ENCODE measurements around the gene CP. TPM values are rescaled to one million over a fixed set of nuclear protein-coding genes. Genes with fewer than 3 reads are reported as not detected.

CP gene
- total and polyA plus RNA-seq, 2 experiments from 2014 or later = 0.12 TPM; not detected in 1

- no peaks in the 10 kb centered on the region for H3K27me3 ChIP-seq
- H3K36me3 ChIP-seq = no peaks in the 10 kb centered on the region
- H3K4me3 ChIP-seq = no peak overlapping the region
- no peak for DNase-seq (ENCODE audit: low read depth in 1 of 2, low spot score in 1 of 2)
- no peak overlapping the region for H3K27ac ChIP-seq
- peaks cover 8% of the 10 kb centered on the region for H3K4me1 ChIP-seq (ENCODE audit: low read depth)
- no peaks in the 10 kb centered on the region for H3K9me3 ChIP-seq (ENCODE audit: low read depth)
- no peak for TF ChIP-seq CTCF (IDR thresholded peaks at IDR 0.05; ENCODE audit: low read depth, low read length)
Measured at GRCh38 chr3:149235599-149236424, 14.2 kb upstream of the CP start.

GRCh38 chr3:149234671-149235245, 13.1 kb upstream of the CP start:
- Histone ChIP-seq H3K4me3 (no peak overlapping the region), H3K27ac (no peak overlapping the region), H3K36me3 (no peaks in the 10 kb centered on the region), H3K9me3 (ENCODE audit: low read depth) (no peaks in the 10 kb centered on the region), H3K27me3 (no peaks in the 10 kb centered on the region), H3K4me1 (ENCODE audit: low read depth) (peaks cover 8% of the 10 kb centered on the region)
- DNase-seq (ENCODE audit: low read depth in 1 of 2, low spot score in 1 of 2) = peak in 1 of 2 donors; percentile 18
- no peak for TF ChIP-seq CTCF (IDR thresholded peaks at IDR 0.05; ENCODE audit: low read depth, low read length)

GRCh38 chr3:149233323-149233722, 11.7 kb upstream of the CP start:
- Histone ChIP-seq H3K9me3 (ENCODE audit: low read depth) (no peaks in the 10 kb centered on the region), H3K27me3 (no peaks in the 10 kb centered on the region), H3K27ac (no peak overlapping the region), H3K4me3 (no peak overlapping the region), H3K36me3 (no peaks in the 10 kb centered on the region), H3K4me1 (ENCODE audit: low read depth) (peaks cover 8% of the 10 kb centered on the region)
- no peak for TF ChIP-seq CTCF (IDR thresholded peaks at IDR 0.05; ENCODE audit: low read depth, low read length)
- DNase-seq (ENCODE audit: low read depth in 1 of 2, low spot score in 1 of 2) = no peak

GRCh38 chr3:149231871-149232270, 10.2 kb upstream of the CP start:
- H3K27ac ChIP-seq = no peak overlapping the region
- H3K4me1 ChIP-seq (ENCODE audit: low read depth) = peaks cover 8% of the 10 kb centered on the region
- no peaks in the 10 kb centered on the region for H3K27me3 ChIP-seq
- no peak overlapping the region for H3K4me3 ChIP-seq
- DNase-seq (ENCODE audit: low read depth in 1 of 2, low spot score in 1 of 2) = no peak
- no peaks in the 10 kb centered on the region for H3K9me3 ChIP-seq (ENCODE audit: low read depth)
- H3K36me3 ChIP-seq = no peaks in the 10 kb centered on the region
- TF ChIP-seq CTCF (IDR thresholded peaks at IDR 0.05; ENCODE audit: low read depth, low read length) = no peak

- H3K9me3 ChIP-seq (ENCODE audit: low read depth) = no peaks in the 10 kb centered on the region
- peaks cover 9% of the 10 kb centered on the region for H3K4me1 ChIP-seq (ENCODE audit: low read depth)
- no peaks in the 10 kb centered on the region for H3K27me3 ChIP-seq
- H3K4me3 ChIP-seq = no peak overlapping the region
- no peaks in the 10 kb centered on the region for H3K36me3 ChIP-seq
- H3K27ac ChIP-seq = no peak overlapping the region
- no peak for DNase-seq (ENCODE audit: low read depth in 1 of 2, low spot score in 1 of 2)
- TF ChIP-seq CTCF (IDR thresholded peaks at IDR 0.05; ENCODE audit: low read depth, low read length) = no peak
Measured at GRCh38 chr3:149227591-149228268, 6.1 kb upstream of the CP start.

All from cardiac muscle cell (in vitro differentiated cells and primary cell).